Kidney (tissue), 22 donors: ENCODE measurements around the gene PCDHA11. TPM values are rescaled to one million over a fixed set of nuclear protein-coding genes. Genes with fewer than 3 reads are reported as not detected.
"Not testable (repeated sequence)": the region's sequence is repeated elsewhere in the genome, so short reads cannot be mapped to it uniquely, and the experiment has no call there.

Experiments
- DNase-seq, 5 donors: peaks; one replicate each; pipeline ENCODE4 v3.0.0-alpha.2; 2013 to 2020
- FAIRE-seq: peaks from 2 replicates; lab custom pipeline; 2012; peaks lifted over from hg19 to GRCh38; lab: Jason Lieb, UNC
- H3K27ac ChIP-seq, 2 donors: one replicate each; pipeline ENCODE4 v1.7.0; 2013; ENCODE audit warnings: low read depth in 2 of 2, low read length in 2 of 2, inconsistent platforms in 1 of 2
- H3K27me3 ChIP-seq: one replicate; pipeline ENCODE4 v1.7.1; 2013; ENCODE audit warnings: low read length, inconsistent platforms; ENCODE audit not compliant: control insufficient read depth, insufficient read depth
- H3K36me3 ChIP-seq, 3 donors: one replicate each; pipeline versions ENCODE4 v1.7.0 to v1.7.1; 2013; ENCODE audit warnings: low read length in 3 of 3, control low read depth in 1 of 3, inconsistent platforms in 1 of 3; ENCODE audit not compliant: insufficient read depth in 3 of 3, control insufficient read depth in 2 of 3
- H3K4me1 ChIP-seq, 3 donors: one replicate each; pipeline versions ENCODE4 v1.7.0 to v1.7.1; 2013; ENCODE audit warnings: low read length in 3 of 3, inconsistent platforms in 1 of 3, low read depth in 1 of 3; ENCODE audit not compliant: control insufficient read depth in 2 of 3, insufficient read depth in 2 of 3
- H3K4me3 ChIP-seq, 3 donors: one replicate each; pipeline versions ENCODE4 v1.7.0 to v1.8.1; 2013; ENCODE audit warnings: low read length in 3 of 3, control low read depth in 1 of 3, inconsistent platforms in 1 of 3
- H3K9ac ChIP-seq, 3 donors: one replicate each; pipeline versions ENCODE4 v1.7.0 to v1.7.1; 2013; ENCODE audit warnings: low read length in 3 of 3, control low read depth in 1 of 3, inconsistent platforms in 1 of 3
- H3K9me3 ChIP-seq, 3 donors: one replicate each; pipeline versions ENCODE4 v1.7.0 to v1.7.1; 2013; ENCODE audit warnings: low read length in 3 of 3, control low read depth in 1 of 3, inconsistent platforms in 1 of 3; ENCODE audit not compliant: control insufficient read depth in 2 of 3, insufficient read depth in 1 of 3
- CTCF ChIP-seq: IDR thresholded peaks from 3 replicates; pipeline ENCODE4 v1.5.1; 2012; ENCODE audit warnings: mild to moderate bottlenecking, moderate library complexity, borderline replicate concordance; ENCODE audit not compliant: insufficient read depth; ENCODE audit errors: extremely low read depth
- intact Hi-C: fragments of 100-400 bp; cut with DNase I; formaldehyde crosslinking; loops from one replicate; pipeline ENCODE4 v1.11.1; 2022
- long read RNA-seq, 10 donors: library from polyadenylated mRNA in 1 of 10; unstranded in 1 of 10; transcript quantifications; one replicate each; pipeline ENCODE4 v2.0.0 and lab custom pipeline, GENCODE V29; 2021 to 2026
- polyA plus RNA-seq: library from polyadenylated mRNA; stranded (reverse); fragments of 350-450 nt; fragmentation: Illumina TruSeq; extraction: RNeasy Lipid Tissue Mini Kit (QIAGEN cat#74804); gene quantifications from one replicate; pipeline ENCODE4 v1.2.3, GENCODE V29; 2014; ENCODE audit warnings: low read depth, low replicate concordance; ENCODE audit not compliant: insufficient read depth
- total RNA-seq: library from RNA; stranded (reverse); fragmentation: NEBNext Ultra II Directional; extraction: Animal tissue kit (Norgen Biotek cat#: 25700); gene quantifications from one replicate; pipeline ENCODE4 v1.2.1, GENCODE V29; 2021
- donor health status: control.
- donor health status: control.
- donor health status: control.
- donor health status: control.
- donor health status: control.
- donor health status: DM: yes; HTN: yes; CAD: no.
- donor health status: Normal renal cell carcinoma (clear cell type).

PCDHA11 gene
- 2.0 TPM for total RNA-seq
- 0.77 TPM for polyA plus RNA-seq
- long read RNA-seq, donor 1: 0 reads
- long read RNA-seq, donor 2: 0 reads
- long read RNA-seq, donor 3: 0 reads
- long read RNA-seq, donor 4: 0 reads
- long read RNA-seq, donor 5: 0 reads
- long read RNA-seq, donor 6: 0 reads
- long read RNA-seq, donor 7, partial matches to known transcripts: 0 of 1 reads
- long read RNA-seq, donor 7, other reads (novel, unspliced or antisense): 1 of 1 reads
- long read RNA-seq, donor 8: 0 reads
- long read RNA-seq, donor 9: 0 reads
- long read RNA-seq, donor 10, full-length matches to known transcripts: 1 of 1 reads
- long read RNA-seq, donor 10, partial matches to known transcripts: 0 of 1 reads
- long read RNA-seq, donor 10, other reads (novel, unspliced or antisense): 0 of 1 reads

GRCh38 chr5:140868721-140869554 is at the start of gene PCDHA11:
TSS of gene PCDHA11 (plus strand) at chr5:140868957. CDS start at chr5:140869104, 147 bp downstream.
- DNase-seq: peak in 2 of 5 donors; percentile 10 to 15
- no peak within 1 kb of the TSS for H3K9ac ChIP-seq
- no peak within 1 kb of the TSS for H3K27ac ChIP-seq
- TF ChIP-seq CTCF: peak; percentile 25
- H3K36me3 ChIP-seq: no peaks in the 10 kb centered on the region
- no peaks in the 10 kb centered on the region for H3K27me3 ChIP-seq
- no peak for FAIRE-seq
- peak within 1 kb of the TSS in 2 of 3 donors; percentile 24 to 38 for H3K4me3 ChIP-seq
- no peaks in the 10 kb centered on the region for H3K4me1 ChIP-seq
- intact Hi-C loops: no loop called here
- H3K9me3 ChIP-seq: peaks cover 0 to 14% (median 3%) of the 10 kb centered on the region in 3 donors

- Histone ChIP-seq H3K4me1 (no peaks in the 10 kb centered on the region), H3K27me3 (no peaks in the 10 kb centered on the region), H3K4me3 (no peak within 1 kb of the TSS), H3K27ac (no peak within 1 kb of the TSS), H3K9ac (no peak within 1 kb of the TSS), H3K36me3 (no peaks in the 10 kb centered on the region), H3K9me3 (peaks cover 0 to 2% (median 0%) of the 10 kb centered on the region in 3 donors)
- DNase-seq: peak in 2 of 5 donors; percentile 13 to 66
- no peak for TF ChIP-seq CTCF
- intact Hi-C loops: no loop called here
- no peak for FAIRE-seq
Measured at GRCh38 chr5:140821375-140822280, 47.1 kb upstream of the PCDHA11 start, which contains the start of gene PCDHA5. TSS of gene PCDHA5 (plus strand) at chr5:140821613.

GRCh38 chr5:140822281-140822629 is 46.5 kb upstream of the PCDHA11 start:
- no peak for DNase-seq
- Histone ChIP-seq H3K9ac (no peak overlapping the region), H3K4me1 (no peaks in the 10 kb centered on the region), H3K9me3 (no peaks in the 10 kb centered on the region), H3K27me3 (no peaks in the 10 kb centered on the region), H3K27ac (no peak overlapping the region), H3K4me3 (no peak overlapping the region), H3K36me3 (no peaks in the 10 kb centered on the region)
- FAIRE-seq: no peak
- no peak for TF ChIP-seq CTCF
- intact Hi-C loops: no loop called here

- intact Hi-C loops, H3K4me3 ChIP-seq, H3K9ac ChIP-seq, H3K27me3 ChIP-seq, H3K36me3 ChIP-seq, H3K9me3 ChIP-seq, H3K27ac ChIP-seq, H3K4me1 ChIP-seq, FAIRE-seq: not testable (repeated sequence)
- peak in 1 of 5 donors; percentile 63 for DNase-seq
Measured at GRCh38 chr5:140822969-140823368, 45.8 kb upstream of the PCDHA11 start.
